Heart left ventricle (tissue), 16 donors: ENCODE data around the gene PPM1L. TPM values are rescaled to one million over a fixed set of nuclear protein-coding genes. Genes with fewer than 3 reads are reported as not detected.
A peak's percentile ranks its signal among the peaks of the same experiment; 100 is the strongest.

Experiments
- ATAC-seq, 4 donors: fragments of 200-7000 bp; cut with Tn5 transposase; one replicate each; pipeline ENCODE4 v1.9.1; 2020 to 2022; ENCODE audit warnings: moderate library complexity in 4 of 4, mild to moderate bottlenecking in 3 of 4, moderate number of reproducible peaks in 1 of 4
- DNase-seq, 5 donors: peaks; one replicate each; pipeline ENCODE4 v3.0.0-alpha.2; 2020
- H3K27ac ChIP-seq, 12 donors: fragments of 200-600 bp; sonication (generic) in 4 of 12; one replicate each; pipeline versions ENCODE4 v1.5.0 to v1.8.0; 2016 to 2022; ENCODE audit warnings: mild to moderate bottlenecking in 2 of 12
- H3K27me3 ChIP-seq, 9 donors: fragments of 200-600 bp; sonication (generic) in 2 of 9; one replicate each; pipeline versions ENCODE4 v1.5.1 to v1.8.0; 2016 to 2022; ENCODE audit warnings: mild to moderate bottlenecking in 3 of 9
- H3K36me3 ChIP-seq, 9 donors: fragments of 200-600 bp; sonication (generic) in 2 of 9; one replicate each; pipeline versions ENCODE4 v1.5.0 to v1.8.0; 2018 to 2022; ENCODE audit warnings: mild to moderate bottlenecking in 2 of 9
- H3K4me1 ChIP-seq, 12 donors: fragments of 200-600 bp; sonication (generic) in 4 of 12; one replicate each; pipeline versions ENCODE4 v1.5.0 to v1.8.0; 2016 to 2022; ENCODE audit warnings: mild to moderate bottlenecking in 3 of 12
- H3K4me3 ChIP-seq, 12 donors: fragments of 200-600 bp; sonication (generic) in 4 of 12; one replicate each; pipeline versions ENCODE4 v1.5.0 to v1.8.0; 2017 to 2022; ENCODE audit warnings: mild to moderate bottlenecking in 9 of 12, moderate library complexity in 4 of 12
- H3K9me3 ChIP-seq, 12 donors: fragments of 200-600 bp; sonication (generic) in 4 of 12; one replicate each; pipeline versions ENCODE4 v1.5.0 to v1.8.0; 2016 to 2022; ENCODE audit warnings: mild to moderate bottlenecking in 1 of 12
- POLR2A ChIP-seq, 2 donors: fragments of 450-650 bp; IDR thresholded peaks; one replicate each; pipeline ENCODE4 v1.6.1; 2017; ENCODE audit warnings: antibody characterized with exemption in 2 of 2, mild to moderate bottlenecking in 2 of 2, moderate library complexity in 2 of 2
- WGBS, 4 donors: extraction: QIAGEN DNeasy Blood & Tissue Kit in 2 of 4; methylation state at CpG; one replicate each; pipeline versions ENCODE4 v1.1.5 to v1.1.7; 2013 to 2018; 5-methylcytosine and 5-hydroxymethylcytosine counted together
- intact Hi-C, 10 donors: fragments of 100-400 bp; cut with DNase I; formaldehyde crosslinking; loops; one replicate each; pipeline versions ENCODE4 v1.11.1 to v1.14.2; 2022
- polyA plus RNA-seq, 2 donors: library from polyadenylated mRNA; stranded (reverse); fragments of 200-250 nt; gene quantifications; one replicate each; pipeline ENCODE4 v1.2.3, GENCODE V29; 2013
- total RNA-seq, 9 donors: library from RNA; depleted of rRNA in 2 of 9; stranded (reverse); fragments of >200 nt in 2 of 9; fragmentation: NEBNext Ultra II Directional in 3 of 9; extraction: Animal tissue kit (Norgen Biotek cat#: 25700) in 3 of 9; gene quantifications; one replicate each; pipeline versions ENCODE4 v1.1.0 to v1.2.4, GENCODE V29; 2016 to 2023
- TF ChIP-seq, protein P1 (sequence below), 12 donors: fragments of 200-600 bp; sonication (generic) in 4 of 12; IDR thresholded peaks; one replicate each; pipeline versions ENCODE4 v1.5.0 to v1.8.0; 2018 to 2022; ENCODE audit warnings: antibody characterized with exemption in 12 of 12, mild to moderate bottlenecking in 5 of 12
- donor health status: ischemic (EF 13 %, LVEDD 7.1; RV severe dilation, severe dysfunction).
- donor health status: healthy with polysubstance abuse.
- donor health status: DM: no; HTN: yes; CAD: no.
- donor health status: DM: no; HTN: no; CAD: no.
- donor health status: ischemic (EF 25% LVEDD 6.9; RV normal size, moderate dysfunction).
- donor health status: ischemic (EF 25% LVEDD 5.7; RV mildly dilated, moderate dysfunction).
- donor health status: healthy.
- donor health status: DM: yes; HTN: yes; CAD: no.
- donor health status: ischemic (EF 35%, LVEDD 5.7; RV mildly dilated, moderate dysfunction).
- donor health status: nonischemic (EF 11% LVEDD 7.7; RV severe dilation, severe dysfunction).
- donor health status: DM: yes; HTN: yes; CAD: no.
- donor health status: PGD.
- donor health status: ischemic (EF 29% LVEDD 5.4; RV normal size, mild dysfunction).
- donor health status: nonischemic (EF 23%, LVEDD 6.1; RV moderate dilation, normal function).

Gene PPM1L
- total and polyA plus RNA-seq, 11 donors = 6.2 to 89.6 (median 41.7) TPM

DNA sequence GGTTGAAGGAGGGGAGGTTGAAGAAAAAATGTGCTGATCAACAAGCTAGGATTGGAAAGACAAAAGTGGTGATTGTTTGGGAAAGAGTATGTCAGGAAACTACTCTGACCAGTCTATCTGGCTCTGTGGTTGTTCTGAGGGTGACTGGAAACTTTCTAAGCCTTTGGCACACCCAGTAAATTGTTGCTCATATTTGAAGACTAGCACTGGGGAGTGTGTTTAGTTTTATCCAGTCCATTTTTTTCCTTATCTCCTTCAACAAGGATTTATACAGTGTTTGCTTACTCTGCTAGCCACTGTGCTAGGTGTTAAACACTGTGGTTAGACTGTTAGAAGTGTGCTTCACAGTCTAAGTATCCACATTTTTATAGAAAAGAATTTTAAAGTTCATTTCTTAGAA lies 28.8 kb downstream of the PPM1L start:
- H3K27me3 ChIP-seq = no peaks in the 10 kb centered on the region
- ATAC-seq = peak in 3 of 4 donors; percentile 37 to 57 (median 45)
- H3K9me3 ChIP-seq = peaks cover 0 to 19% (median 0%) of the 10 kb centered on the region in 12 donors
- peaks cover 0 to 35% (median 8%) of the 10 kb centered on the region in 12 donors for H3K4me1 ChIP-seq
- intact Hi-C loops = no loop called here
- no peak for DNase-seq
- no peaks in the 10 kb centered on the region for H3K36me3 ChIP-seq
- H3K27ac ChIP-seq = peak overlapping the region in 1 of 12 donors; percentile 50
- TF ChIP-seq, protein P1, sequence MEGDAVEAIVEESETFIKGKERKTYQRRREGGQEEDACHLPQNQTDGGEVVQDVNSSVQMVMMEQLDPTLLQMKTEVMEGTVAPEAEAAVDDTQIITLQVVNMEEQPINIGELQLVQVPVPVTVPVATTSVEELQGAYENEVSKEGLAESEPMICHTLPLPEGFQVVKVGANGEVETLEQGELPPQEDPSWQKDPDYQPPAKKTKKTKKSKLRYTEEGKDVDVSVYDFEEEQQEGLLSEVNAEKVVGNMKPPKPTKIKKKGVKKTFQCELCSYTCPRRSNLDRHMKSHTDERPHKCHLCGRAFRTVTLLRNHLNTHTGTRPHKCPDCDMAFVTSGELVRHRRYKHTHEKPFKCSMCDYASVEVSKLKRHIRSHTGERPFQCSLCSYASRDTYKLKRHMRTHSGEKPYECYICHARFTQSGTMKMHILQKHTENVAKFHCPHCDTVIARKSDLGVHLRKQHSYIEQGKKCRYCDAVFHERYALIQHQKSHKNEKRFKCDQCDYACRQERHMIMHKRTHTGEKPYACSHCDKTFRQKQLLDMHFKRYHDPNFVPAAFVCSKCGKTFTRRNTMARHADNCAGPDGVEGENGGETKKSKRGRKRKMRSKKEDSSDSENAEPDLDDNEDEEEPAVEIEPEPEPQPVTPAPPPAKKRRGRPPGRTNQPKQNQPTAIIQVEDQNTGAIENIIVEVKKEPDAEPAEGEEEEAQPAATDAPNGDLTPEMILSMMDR (IDR thresholded peaks at IDR 0.05) = no peak
- no peak for TF ChIP-seq POLR2A (IDR thresholded peaks at IDR 0.05)
- H3K4me3 ChIP-seq = no peak overlapping the region

DNA sequence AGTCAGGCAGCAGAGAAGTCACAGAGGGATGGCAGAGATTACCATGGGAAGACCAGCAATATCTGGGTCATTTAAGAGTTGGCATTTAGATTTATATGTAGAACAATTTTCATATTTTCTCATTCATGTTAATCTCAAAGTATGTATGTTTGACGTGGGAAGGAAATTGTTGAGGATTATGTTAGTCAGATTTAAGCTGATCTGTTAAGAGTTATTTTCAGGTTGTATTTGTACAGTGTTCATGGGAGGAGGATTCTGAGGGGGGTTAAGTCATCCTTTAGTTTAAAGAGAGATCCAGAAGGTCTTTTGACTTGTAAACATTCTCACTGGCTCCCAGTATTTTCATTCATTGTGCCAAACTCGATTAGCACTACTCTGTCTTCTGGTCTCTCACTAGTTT lies 34.7 kb downstream of the PPM1L start:
- Histone ChIP-seq H3K27ac (peak overlapping the region in 1 of 12 donors; percentile 22), H3K36me3 (no peaks in the 10 kb centered on the region), H3K4me1 (peaks cover 0 to 12% (median 2%) of the 10 kb centered on the region in 12 donors), H3K4me3 (no peak overlapping the region), H3K27me3 (no peaks in the 10 kb centered on the region), H3K9me3 (peaks cover 0 to 19% (median 0%) of the 10 kb centered on the region in 12 donors)
- peak in 1 of 4 donors; percentile 39 for ATAC-seq
- 36 to 56% (median 49%) methylated on average over 2 of the region's 2 CpGs for WGBS, 4 donors
- intact Hi-C loops = no loop called here
- no peak for DNase-seq
- TF ChIP-seq POLR2A (IDR thresholded peaks at IDR 0.05) = no peak
- TF ChIP-seq, protein P1 (IDR thresholded peaks at IDR 0.05) = no peak

DNA sequence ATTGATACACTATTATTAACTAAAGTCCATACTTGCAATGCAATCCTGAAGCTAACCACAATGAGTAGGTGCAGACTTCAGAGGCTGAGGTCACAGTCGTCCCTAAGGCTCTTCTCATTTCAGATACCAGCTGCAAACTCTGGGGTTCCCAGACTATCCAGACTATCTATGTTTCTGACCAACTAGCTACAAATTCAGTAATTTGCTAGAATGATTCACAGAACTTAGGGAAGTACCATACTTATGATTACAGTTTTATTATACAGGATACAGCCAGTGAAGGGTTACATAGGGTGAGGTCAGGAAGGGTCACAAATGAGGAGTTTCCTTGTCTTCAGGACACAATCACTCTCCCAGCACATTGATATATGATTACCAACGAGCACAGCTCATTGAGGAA lies 36.5 kb downstream of the PPM1L start:
- intact Hi-C loops = no loop called here
- no peaks in the 10 kb centered on the region for H3K27me3 ChIP-seq
- H3K9me3 ChIP-seq = peaks cover 0 to 9% (median 0%) of the 10 kb centered on the region in 12 donors
- ATAC-seq (no peak), DNase-seq (no peak)
- TF ChIP-seq POLR2A (IDR thresholded peaks at IDR 0.05) = no peak
- TF ChIP-seq, protein P1 (IDR thresholded peaks at IDR 0.05) = no peak
- H3K4me1 ChIP-seq = peaks cover 0 to 26% (median 15%) of the 10 kb centered on the region in 12 donors
- H3K4me3 ChIP-seq = no peak overlapping the region
- no peaks in the 10 kb centered on the region for H3K36me3 ChIP-seq
- H3K27ac ChIP-seq = no peak overlapping the region
- 38 to 48% (median 41%) methylated on average over 2 of the region's 2 CpGs for WGBS, 4 donors

DNA sequence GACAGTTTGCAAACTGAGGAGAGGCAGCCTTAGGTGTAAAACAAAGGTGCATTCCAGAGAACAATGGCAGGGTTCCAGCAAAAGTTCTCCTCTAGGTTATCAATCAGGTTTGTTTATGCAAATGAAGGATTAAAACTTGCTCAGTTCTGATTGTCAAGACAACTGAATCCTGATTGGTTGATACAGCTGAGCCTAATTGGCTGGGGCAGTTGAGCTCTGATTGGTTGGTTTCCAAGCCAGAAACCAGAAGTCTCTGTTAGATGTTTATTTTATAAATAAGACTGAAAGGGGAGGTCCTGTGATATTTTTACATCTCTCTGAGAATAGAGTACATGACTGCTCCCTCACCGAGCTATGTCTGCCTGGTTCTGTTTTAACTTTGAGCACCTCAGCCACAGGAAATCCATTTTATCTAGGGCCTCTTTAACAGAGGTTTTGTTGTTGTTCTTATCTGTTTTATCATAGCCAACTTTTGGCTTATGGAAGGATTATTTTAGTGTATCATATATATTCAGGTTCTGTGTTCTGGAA lies 37.8 kb downstream of the PPM1L start:
- DNase-seq (no peak), ATAC-seq (no peak)
- intact Hi-C loops = no loop called here
- Histone ChIP-seq H3K4me3 (no peak overlapping the region), H3K36me3 (no peaks in the 10 kb centered on the region), H3K9me3 (no peaks in the 10 kb centered on the region), H3K27ac (peak overlapping the region in 2 of 12 donors; percentile 14 to 18), H3K27me3 (no peaks in the 10 kb centered on the region), H3K4me1 (peaks cover 0 to 26% (median 17%) of the 10 kb centered on the region in 12 donors)
- 30 to 57% (median 44%) methylated on average over 1 of the region's 1 CpG for WGBS, 4 donors
- TF ChIP-seq POLR2A (IDR thresholded peaks at IDR 0.05) = no peak
- TF ChIP-seq, protein P1 (IDR thresholded peaks at IDR 0.05) = no peak
